Body of pancreas (tissue), 4 donors: ENCODE measurements around the gene ERI3. TPM values are rescaled to one million over a fixed set of nuclear protein-coding genes. Genes with fewer than 3 reads are reported as not detected.

Source experiments
- ATAC-seq: fragments of 150-250 bp; one replicate; pipeline ENCODE4 v1.9.1; 2016
- DNase-seq, 4 donors: peaks; one replicate each; pipeline ENCODE4 v3.0.0-alpha.2; 2019
- H3K27ac ChIP-seq, 4 donors: fragments of 200-600 bp; sonication (generic); 1 replicate in 3 of 4; 2 replicates in 1 of 4; pipeline versions ENCODE4 v1.5.1 to v1.6.1; 2016 to 2019; ENCODE audit warnings: mild to moderate bottlenecking in 1 of 4, mixed read lengths in 1 of 4, moderate library complexity in 1 of 4
- H3K27me3 ChIP-seq, 2 donors: fragments of 200-600 bp; sonication (generic); one replicate each; pipeline ENCODE4 v1.6.0; 2016; ENCODE audit warnings: mild to moderate bottlenecking in 1 of 2
- H3K36me3 ChIP-seq, 2 donors: fragments of 200-600 bp; sonication (generic); replicated peaks in 1 of 2; 2 replicates each; pipeline ENCODE4 v1.5.1; 2016; ENCODE audit warnings: low read depth in 2 of 2; ENCODE audit not compliant: insufficient read depth in 1 of 2
- H3K4me1 ChIP-seq: fragments of 200-600 bp; sonication (generic); one replicate; pipeline ENCODE4 v1.6.0; 2016
- H3K4me3 ChIP-seq, 2 donors: fragments of 200-600 bp; sonication (generic); 1 replicate in 1 of 2; 2 replicates in 1 of 2; pipeline ENCODE4 v1.5.1; 2016 to 2019
- H3K9me3 ChIP-seq, 3 donors: fragments of 200-600 bp; sonication (generic); 1 replicate in 2 of 3; 2 replicates in 1 of 3; pipeline ENCODE4 v1.5.1; 2016
- POLR2A ChIP-seq, 3 donors: fragments of 450-650 bp; IDR thresholded peaks; one replicate each; pipeline ENCODE4 v1.6.1; 2016; ENCODE audit warnings: antibody characterized with exemption in 3 of 3, mild to moderate bottlenecking in 2 of 3
- WGBS, 2 donors: methylation state at CpG; one replicate each; pipeline ENCODE4 v1.1.5; 2017; 5-methylcytosine and 5-hydroxymethylcytosine counted together
- intact Hi-C: fragments of 100-400 bp; cut with DNase I; formaldehyde crosslinking; loops from one replicate; pipeline ENCODE4 v1.15.1; 2023
- total RNA-seq, 2 donors: library from RNA; depleted of rRNA; stranded (reverse); fragments of >200 nt; gene quantifications; one replicate each; pipeline ENCODE4 v1.1.0, GENCODE V29; 2016
- TF ChIP-seq, protein P1 (sequence below), 7 experiments: fragments of 450-650 bp in 4 of 7; fragments of 200-600 bp in 3 of 7; sonication (generic) in 3 of 7; IDR thresholded peaks; one replicate each; pipeline ENCODE4 v1.5.1; 2016 to 2019; ENCODE audit warnings: antibody characterized with exemption in 7 of 7

Gene ERI3
- total RNA-seq, 2 donors from 2014 or later: 17.4 to 59.7 TPM

GRCh38 chr1:44371206-44371605 is 16.1 kb upstream of the ERI3 start:
- no peak for ATAC-seq
- DNase-seq: no peak
- intact Hi-C loops: loop anchor here (10.0 kb wide), 1 partner anchor 274 kb away; no protein-coding TSS in a partner anchor

GRCh38 chr1:44368471-44369151 is 13.6 kb upstream of the ERI3 start:
- Histone ChIP-seq H3K4me1 (no peaks in the 10 kb centered on the region), H3K4me3 (no peak overlapping the region), H3K27me3 (no peaks in the 10 kb centered on the region), H3K27ac (no peak overlapping the region), H3K9me3 (no peaks in the 10 kb centered on the region), H3K36me3 (no peaks in the 10 kb centered on the region)
- TF ChIP-seq, protein P1, sequence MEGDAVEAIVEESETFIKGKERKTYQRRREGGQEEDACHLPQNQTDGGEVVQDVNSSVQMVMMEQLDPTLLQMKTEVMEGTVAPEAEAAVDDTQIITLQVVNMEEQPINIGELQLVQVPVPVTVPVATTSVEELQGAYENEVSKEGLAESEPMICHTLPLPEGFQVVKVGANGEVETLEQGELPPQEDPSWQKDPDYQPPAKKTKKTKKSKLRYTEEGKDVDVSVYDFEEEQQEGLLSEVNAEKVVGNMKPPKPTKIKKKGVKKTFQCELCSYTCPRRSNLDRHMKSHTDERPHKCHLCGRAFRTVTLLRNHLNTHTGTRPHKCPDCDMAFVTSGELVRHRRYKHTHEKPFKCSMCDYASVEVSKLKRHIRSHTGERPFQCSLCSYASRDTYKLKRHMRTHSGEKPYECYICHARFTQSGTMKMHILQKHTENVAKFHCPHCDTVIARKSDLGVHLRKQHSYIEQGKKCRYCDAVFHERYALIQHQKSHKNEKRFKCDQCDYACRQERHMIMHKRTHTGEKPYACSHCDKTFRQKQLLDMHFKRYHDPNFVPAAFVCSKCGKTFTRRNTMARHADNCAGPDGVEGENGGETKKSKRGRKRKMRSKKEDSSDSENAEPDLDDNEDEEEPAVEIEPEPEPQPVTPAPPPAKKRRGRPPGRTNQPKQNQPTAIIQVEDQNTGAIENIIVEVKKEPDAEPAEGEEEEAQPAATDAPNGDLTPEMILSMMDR (IDR thresholded peaks at IDR 0.05): no peak
- no peak for TF ChIP-seq POLR2A (IDR thresholded peaks at IDR 0.05)
- intact Hi-C loops: no loop called here
- 76 to 80% methylated on average over 11 to 12 of the region's 12 CpGs for WGBS, 2 donors
- DNase-seq: no peak
- no peak for ATAC-seq

More at GRCh38 chr1:44371206-44371605, 16.1 kb upstream of the ERI3 start:
- Histone ChIP-seq H3K27me3 (no peaks in the 10 kb centered on the region), H3K36me3 (no peaks in the 10 kb centered on the region), H3K9me3 (no peaks in the 10 kb centered on the region), H3K27ac (no peak overlapping the region), H3K4me1 (no peaks in the 10 kb centered on the region), H3K4me3 (no peak overlapping the region)
- TF ChIP-seq, protein P1 (IDR thresholded peaks at IDR 0.05): no peak
- no peak for TF ChIP-seq POLR2A (IDR thresholded peaks at IDR 0.05)

GRCh38 chr1:44367944-44368343 is 12.9 kb upstream of the ERI3 start:
- Histone ChIP-seq H3K27me3 (no peaks in the 10 kb centered on the region), H3K27ac (no peak overlapping the region), H3K4me3 (no peak overlapping the region), H3K9me3 (no peaks in the 10 kb centered on the region), H3K4me1 (no peaks in the 10 kb centered on the region), H3K36me3 (no peaks in the 10 kb centered on the region)
- TF ChIP-seq POLR2A (IDR thresholded peaks at IDR 0.05): no peak
- TF ChIP-seq, protein P1 (IDR thresholded peaks at IDR 0.05): no peak
- intact Hi-C loops: no loop called here
- ATAC-seq: no peak
- DNase-seq: no peak
- 77 to 82% methylated on average over 1 of the region's 1 CpG for WGBS, 2 donors

GRCh38 chr1:44366371-44366975 is 11.4 kb upstream of the ERI3 start:
- TF ChIP-seq, protein P1 (IDR thresholded peaks at IDR 0.05): no peak
- TF ChIP-seq POLR2A (IDR thresholded peaks at IDR 0.05): no peak
- Histone ChIP-seq H3K9me3 (no peaks in the 10 kb centered on the region), H3K4me3 (no peak overlapping the region), H3K4me1 (no peaks in the 10 kb centered on the region), H3K27me3 (no peaks in the 10 kb centered on the region), H3K27ac (no peak overlapping the region), H3K36me3 (no peaks in the 10 kb centered on the region)
- intact Hi-C loops: no loop called here
- DNase-seq (no peak), ATAC-seq (no peak)
- 76 to 84% methylated on average over 7 of the region's 7 CpGs for WGBS, 2 donors

DNA sequence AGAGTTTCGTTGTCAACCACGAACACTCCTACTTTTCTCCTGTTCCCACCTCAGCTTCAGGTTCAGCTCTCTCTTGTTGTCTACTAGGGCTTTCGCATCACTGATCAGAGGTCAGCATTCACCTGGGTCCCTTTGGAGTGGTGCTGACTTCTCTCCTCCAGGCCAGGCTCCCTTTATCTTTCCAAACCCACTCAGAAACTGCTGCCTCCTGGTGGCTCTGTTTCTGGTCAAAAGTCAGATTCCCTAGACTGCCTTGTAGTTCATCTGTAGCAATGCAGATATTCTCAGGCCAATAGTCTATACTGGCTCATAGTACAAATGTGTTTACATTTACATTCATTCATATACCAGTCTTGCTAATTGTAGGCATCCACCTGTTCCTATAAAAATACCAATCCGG is 6.4 kb upstream of the ERI3 start:
- no peaks in the 10 kb centered on the region for H3K9me3 ChIP-seq
- no peak overlapping the region for H3K27ac ChIP-seq
- intact Hi-C loops: no loop called here
- H3K4me3 ChIP-seq: no peak overlapping the region
- no peak for DNase-seq
- 65 to 74% methylated on average over 4 of the region's 4 CpGs for WGBS, 2 donors
- no peaks in the 10 kb centered on the region for H3K36me3 ChIP-seq
- ATAC-seq: no peak
- no peak for TF ChIP-seq POLR2A (IDR thresholded peaks at IDR 0.05)
- TF ChIP-seq, protein P1 (IDR thresholded peaks at IDR 0.05): peak in 2 of 7 experiments; percentile 8 to 17
- no peaks in the 10 kb centered on the region for H3K4me1 ChIP-seq
- H3K27me3 ChIP-seq: no peaks in the 10 kb centered on the region
